ENCODE results near the gene AFAP1L2.
A peak's percentile ranks its signal among the peaks of the same experiment; 100 is the strongest.

The AFAP1L2 gene

DNA sequence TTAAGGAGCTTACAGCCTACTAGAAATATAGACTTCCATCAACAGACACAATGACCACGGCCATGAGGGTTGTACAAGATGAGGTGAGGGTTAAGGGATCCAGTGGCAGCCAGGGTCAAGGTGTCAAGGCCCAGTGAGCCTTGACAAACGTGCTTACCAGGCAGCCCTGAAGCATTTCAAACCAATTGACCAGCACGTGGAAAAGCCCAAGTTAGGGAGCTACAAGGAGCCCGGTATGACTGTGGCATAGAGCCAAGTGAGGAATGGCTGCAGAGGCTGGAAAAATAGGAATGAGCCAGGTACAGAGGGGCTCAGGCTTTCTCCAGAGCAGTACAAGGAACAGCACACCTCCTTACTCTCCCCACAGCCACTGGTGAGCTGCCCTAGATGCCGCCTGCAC is 12.7 kb downstream of the AFAP1L2 start:
- TF ChIP-seq, protein P1, sequence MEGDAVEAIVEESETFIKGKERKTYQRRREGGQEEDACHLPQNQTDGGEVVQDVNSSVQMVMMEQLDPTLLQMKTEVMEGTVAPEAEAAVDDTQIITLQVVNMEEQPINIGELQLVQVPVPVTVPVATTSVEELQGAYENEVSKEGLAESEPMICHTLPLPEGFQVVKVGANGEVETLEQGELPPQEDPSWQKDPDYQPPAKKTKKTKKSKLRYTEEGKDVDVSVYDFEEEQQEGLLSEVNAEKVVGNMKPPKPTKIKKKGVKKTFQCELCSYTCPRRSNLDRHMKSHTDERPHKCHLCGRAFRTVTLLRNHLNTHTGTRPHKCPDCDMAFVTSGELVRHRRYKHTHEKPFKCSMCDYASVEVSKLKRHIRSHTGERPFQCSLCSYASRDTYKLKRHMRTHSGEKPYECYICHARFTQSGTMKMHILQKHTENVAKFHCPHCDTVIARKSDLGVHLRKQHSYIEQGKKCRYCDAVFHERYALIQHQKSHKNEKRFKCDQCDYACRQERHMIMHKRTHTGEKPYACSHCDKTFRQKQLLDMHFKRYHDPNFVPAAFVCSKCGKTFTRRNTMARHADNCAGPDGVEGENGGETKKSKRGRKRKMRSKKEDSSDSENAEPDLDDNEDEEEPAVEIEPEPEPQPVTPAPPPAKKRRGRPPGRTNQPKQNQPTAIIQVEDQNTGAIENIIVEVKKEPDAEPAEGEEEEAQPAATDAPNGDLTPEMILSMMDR (IDR thresholded peaks at IDR 0.05; ENCODE audit: insufficient read depth, low read depth, low read length, missing control alignments) = no peak
- DNase-seq (ENCODE audit: low read depth) = no peak
- H3K4me3 ChIP-seq (ENCODE audit: low read depth, low read length) = no peak overlapping the region

DNA sequence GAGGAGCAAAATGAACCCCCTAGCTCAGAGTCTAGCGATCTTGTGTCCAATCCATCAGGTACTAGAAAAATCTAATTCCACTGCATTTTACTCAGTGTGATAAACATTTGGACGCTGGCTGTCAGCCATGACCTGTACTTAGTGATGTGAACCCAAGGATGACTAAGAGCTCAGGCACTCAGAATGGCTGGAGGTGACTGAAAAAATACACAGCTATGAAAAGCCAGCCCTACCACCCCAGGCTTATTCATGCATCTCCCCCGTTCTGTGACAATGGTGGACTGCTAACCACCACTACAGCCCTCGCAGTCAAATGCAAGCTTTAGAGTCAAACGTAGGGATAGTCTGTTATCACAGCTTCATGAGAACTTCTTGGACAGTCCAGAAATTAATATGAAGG is 14.9 kb downstream of the AFAP1L2 start:
- H3K4me3 ChIP-seq (ENCODE audit: low read depth, low read length) = no peak overlapping the region
- TF ChIP-seq, protein P1 (IDR thresholded peaks at IDR 0.05; ENCODE audit: insufficient read depth, low read depth, low read length, missing control alignments) = no peak
- DNase-seq (ENCODE audit: low read depth) = no peak

DNA sequence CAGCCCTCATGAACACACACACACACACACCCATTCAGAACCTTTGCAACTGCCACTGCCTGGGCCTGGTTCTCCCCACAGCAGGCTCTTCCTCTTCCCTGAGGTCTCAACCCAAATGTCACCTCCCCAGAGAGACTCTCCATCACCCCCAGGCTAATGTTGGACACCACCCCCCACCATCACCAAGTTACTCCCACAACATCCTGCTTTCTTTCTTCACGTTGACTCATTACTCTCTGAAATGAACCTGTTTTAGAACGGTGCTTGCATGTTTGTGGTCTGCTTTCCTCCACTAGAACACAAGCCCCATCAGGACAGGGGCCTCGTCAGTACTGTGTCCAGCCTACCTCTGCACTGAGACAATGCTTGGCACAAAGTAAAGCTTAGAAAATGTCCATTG is 16.0 kb downstream of the AFAP1L2 start:
- peak; percentile 78 for DNase-seq (ENCODE audit: low read depth)
- TF ChIP-seq, protein P1 (IDR thresholded peaks at IDR 0.05; ENCODE audit: insufficient read depth, low read depth, low read length, missing control alignments) = no peak
- H3K4me3 ChIP-seq (ENCODE audit: low read depth, low read length) = no peak overlapping the region

DNA sequence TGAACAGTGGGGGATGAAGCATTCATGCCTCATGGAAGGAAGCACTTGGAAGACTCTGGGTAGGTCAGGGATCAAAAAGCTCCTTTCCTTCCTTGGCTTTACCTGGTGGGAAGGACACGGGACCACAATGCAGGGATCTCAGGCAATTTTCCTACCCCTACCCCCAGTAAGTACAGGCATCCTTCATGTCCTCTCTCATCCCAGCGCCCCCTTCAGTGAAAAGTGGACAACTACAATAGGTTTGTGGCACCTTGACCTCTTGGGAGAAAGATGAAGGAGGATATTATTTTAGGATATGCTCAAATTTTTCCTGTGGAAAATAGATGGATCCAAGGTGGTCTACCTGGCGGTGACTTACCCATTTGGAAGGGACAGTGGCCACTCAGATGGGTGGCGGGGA is 16.5 kb downstream of the AFAP1L2 start:
- no peak overlapping the region for H3K4me3 ChIP-seq (ENCODE audit: low read depth, low read length)
- TF ChIP-seq, protein P1 (IDR thresholded peaks at IDR 0.05; ENCODE audit: insufficient read depth, low read depth, low read length, missing control alignments) = no peak
- DNase-seq (ENCODE audit: low read depth) = no peak

DNA sequence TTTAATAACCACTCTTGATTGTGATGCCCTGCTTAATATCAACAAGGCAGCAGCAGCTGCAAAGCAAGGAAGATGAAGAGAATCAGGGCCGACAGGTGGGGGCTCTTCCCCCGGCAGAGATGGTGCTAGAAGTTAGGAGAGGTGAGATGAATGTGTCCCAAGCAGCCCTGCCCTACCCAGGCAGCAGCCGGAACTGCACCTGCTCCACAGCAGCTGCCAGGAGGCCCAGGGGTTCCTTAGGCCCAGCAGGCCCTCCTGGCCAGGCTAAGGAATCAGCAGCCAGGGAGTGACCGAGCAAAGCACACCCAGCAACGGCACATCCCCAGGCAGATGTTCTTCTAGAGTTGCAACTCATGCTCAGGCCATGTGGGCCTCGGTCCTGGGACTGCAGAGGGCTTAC is 17.9 kb downstream of the AFAP1L2 start:
- TF ChIP-seq, protein P1 (IDR thresholded peaks at IDR 0.05; ENCODE audit: insufficient read depth, low read depth, low read length, missing control alignments) = no peak
- peak; percentile 28 for DNase-seq (ENCODE audit: low read depth)
- H3K4me3 ChIP-seq (ENCODE audit: low read depth, low read length) = no peak overlapping the region

- DNase-seq (ENCODE audit: low read depth) = no peak
- TF ChIP-seq, protein P1 (IDR thresholded peaks at IDR 0.05; ENCODE audit: insufficient read depth, low read depth, low read length, missing control alignments) = no peak
- H3K4me3 ChIP-seq (ENCODE audit: low read depth, low read length) = no peak overlapping the region
These were observed 18.7 kb downstream of the AFAP1L2 start for GRCh38 chr10:114385557-114385956.

- TF ChIP-seq, protein P1 (IDR thresholded peaks at IDR 0.05; ENCODE audit: insufficient read depth, low read depth, low read length, missing control alignments) = no peak
- H3K4me3 ChIP-seq (ENCODE audit: low read depth, low read length) = no peak overlapping the region
- DNase-seq (ENCODE audit: low read depth) = no peak
These were observed 19.7 kb downstream of the AFAP1L2 start for GRCh38 chr10:114384601-114385000.

Data from GM12865 (cell line).